ENCODE data around the gene EIF3D. TPM values are rescaled to one million over a fixed set of nuclear protein-coding genes. Genes with fewer than 3 reads are reported as not detected.
A peak's percentile ranks its signal among the peaks of the same experiment; 100 is the strongest.

Gene EIF3D
- total RNA-seq, 3 donors from 2014 or later (not counting 1 experiment from before 2014, with no cell fraction given) = 205 to 251 (median 215) TPM

GRCh38 chr22:36467946-36468345, 61.0 kb downstream of the EIF3D start:
- Histone ChIP-seq H3K4me1 (ENCODE audit: control insufficient read depth, insufficient read depth, low read length) (peaks cover 24% of the 10 kb centered on the region), H3K27me3 (ENCODE audit: control insufficient read depth, insufficient read depth, low read length) (no peaks in the 10 kb centered on the region), H3K9me3 (ENCODE audit: control insufficient read depth, insufficient read depth, low read length) (no peaks in the 10 kb centered on the region), H3K27ac (ENCODE audit: low read length) (no peak overlapping the region), H3K4me3 (ENCODE audit: low read length) (no peak overlapping the region), H3K36me3 (ENCODE audit: control insufficient read depth, insufficient read depth, low read length) (peaks cover 22% of the 10 kb centered on the region)
- TF ChIP-seq CTCF (IDR thresholded peaks at IDR 0.05) = no peak
- Mint-ChIP-seq H3K4me3 (no peak overlapping the region), H3K4me1 (peaks cover 17 to 20% of the 10 kb centered on the region in 2 donors), H3K9me3 (no peaks in the 10 kb centered on the region), H3K27ac (no peak overlapping the region), H3K27me3 (ENCODE audit: low read depth in 2 of 2) (no peaks in the 10 kb centered on the region), H3K36me3 (no peaks in the 10 kb centered on the region)
- intact Hi-C loops (cut with micrococcal nuclease) = no loop called here
- no peak for DNase-seq
- WGBS (ENCODE audit: insufficient coverage) = 47% methylated on average over 7 of the region's 7 CpGs
- ATAC-seq = no peak

GRCh38 chr22:36467042-36467810, 61.7 kb downstream of the EIF3D start:
- ATAC-seq = no peak
- Mint-ChIP-seq H3K9me3 (no peaks in the 10 kb centered on the region), H3K27me3 (ENCODE audit: low read depth in 2 of 2) (no peaks in the 10 kb centered on the region), H3K4me1 (peaks cover 17 to 18% of the 10 kb centered on the region in 2 donors), H3K36me3 (no peaks in the 10 kb centered on the region), H3K4me3 (no peak overlapping the region), H3K27ac (peak overlapping the region; percentile 28 to 61)
- peaks cover 19% of the 10 kb centered on the region for H3K36me3 ChIP-seq (ENCODE audit: control insufficient read depth, insufficient read depth, low read length)
- H3K4me3 ChIP-seq (ENCODE audit: low read length) = no peak overlapping the region
- no peaks in the 10 kb centered on the region for H3K9me3 ChIP-seq (ENCODE audit: control insufficient read depth, insufficient read depth, low read length)
- H3K27ac ChIP-seq (ENCODE audit: low read length) = no peak overlapping the region
- DNase-seq = no peak
- no peaks in the 10 kb centered on the region for H3K27me3 ChIP-seq (ENCODE audit: control insufficient read depth, insufficient read depth, low read length)
- H3K4me1 ChIP-seq (ENCODE audit: control insufficient read depth, insufficient read depth, low read length) = peaks cover 24% of the 10 kb centered on the region
- intact Hi-C loops (cut with micrococcal nuclease) = no loop called here
- no peak for TF ChIP-seq CTCF (IDR thresholded peaks at IDR 0.05)
- WGBS (ENCODE audit: insufficient coverage) = 62% methylated on average over 13 of the region's 14 CpGs

GRCh38 chr22:36466258-36466657, 62.7 kb downstream of the EIF3D start:
- no peak overlapping the region for H3K4me3 ChIP-seq (ENCODE audit: low read length)
- 83% methylated on average over 7 of the region's 7 CpGs for WGBS (ENCODE audit: insufficient coverage)
- Mint-ChIP-seq H3K4me3 (no peak overlapping the region), H3K9me3 (no peaks in the 10 kb centered on the region), H3K36me3 (no peaks in the 10 kb centered on the region), H3K4me1 (peaks cover 14 to 17% of the 10 kb centered on the region in 2 donors), H3K27ac (peak overlapping the region; percentile 28 to 61), H3K27me3 (ENCODE audit: low read depth in 2 of 2) (no peaks in the 10 kb centered on the region)
- peaks cover 15% of the 10 kb centered on the region for H3K36me3 ChIP-seq (ENCODE audit: control insufficient read depth, insufficient read depth, low read length)
- H3K9me3 ChIP-seq (ENCODE audit: control insufficient read depth, insufficient read depth, low read length) = no peaks in the 10 kb centered on the region
- peaks cover 24% of the 10 kb centered on the region for H3K4me1 ChIP-seq (ENCODE audit: control insufficient read depth, insufficient read depth, low read length)
- no peak for TF ChIP-seq CTCF (IDR thresholded peaks at IDR 0.05)
- intact Hi-C loops (cut with micrococcal nuclease) = no loop called here
- DNase-seq (no peak), ATAC-seq (no peak)
- no peaks in the 10 kb centered on the region for H3K27me3 ChIP-seq (ENCODE audit: control insufficient read depth, insufficient read depth, low read length)
- no peak overlapping the region for H3K27ac ChIP-seq (ENCODE audit: low read length)
